ENCODE data around the gene TRIP12. TPM values are rescaled to one million over a fixed set of nuclear protein-coding genes. Genes with fewer than 3 reads are reported as not detected.

The TRIP12 gene
- 262 and 314 TPM in 2 replicates for total RNA-seq

GRCh38 chr2:229921892-229922448 is at the start of gene TRIP12:
Gene TRIP12 (minus strand): TSS chr2:229922009. CDS start chr2:229880079, 41,930 bp downstream.

GRCh38 chr2:229922449-229923386 is 909 bp upstream of the TRIP12 start, which contains the start of gene FBXO36:
Gene FBXO36 (plus strand): TSS chr2:229922503. CDS start chr2:229922514, 11 bp downstream.

GRCh38 chr2:229714080-229714735 is 207.6 kb downstream of the TRIP12 start, which contains the start of gene DNER:
Gene DNER (minus strand): TSS chr2:229714555. CDS start chr2:229714423, 132 bp downstream.

Other genes starting within 250 kb of the TRIP12 start
- gene DNER, start 207.5 kb downstream of the TRIP12 start, total RNA-seq = 0.55 and 2.6 TPM in 2 replicates
- gene FBXO36, start 494 bp upstream of the TRIP12 start, total RNA-seq = 1.9 and 4.5 TPM in 2 replicates
- gene SLC16A14, start 146.9 kb upstream of the TRIP12 start, total RNA-seq = 2.2 and 3.5 TPM in 2 replicates